ENCODE measurements around the gene SLC16A5.

Gene SLC16A5

GRCh38 chr17:75094871-75095399 is 7.2 kb downstream of the SLC16A5 start:
- ATAC-seq: no peak; the same call in 2 of the 3 replicates
- TF ChIP-seq TSHZ2 (CRISPR knock-in tag; IDR thresholded peaks at IDR 0.05) (no peak), PPARA (CRISPR knock-in tag; IDR thresholded peaks at IDR 0.05; ENCODE audit: borderline replicate concordance) (no peak)
- TF ChIP-seq, protein P1, sequence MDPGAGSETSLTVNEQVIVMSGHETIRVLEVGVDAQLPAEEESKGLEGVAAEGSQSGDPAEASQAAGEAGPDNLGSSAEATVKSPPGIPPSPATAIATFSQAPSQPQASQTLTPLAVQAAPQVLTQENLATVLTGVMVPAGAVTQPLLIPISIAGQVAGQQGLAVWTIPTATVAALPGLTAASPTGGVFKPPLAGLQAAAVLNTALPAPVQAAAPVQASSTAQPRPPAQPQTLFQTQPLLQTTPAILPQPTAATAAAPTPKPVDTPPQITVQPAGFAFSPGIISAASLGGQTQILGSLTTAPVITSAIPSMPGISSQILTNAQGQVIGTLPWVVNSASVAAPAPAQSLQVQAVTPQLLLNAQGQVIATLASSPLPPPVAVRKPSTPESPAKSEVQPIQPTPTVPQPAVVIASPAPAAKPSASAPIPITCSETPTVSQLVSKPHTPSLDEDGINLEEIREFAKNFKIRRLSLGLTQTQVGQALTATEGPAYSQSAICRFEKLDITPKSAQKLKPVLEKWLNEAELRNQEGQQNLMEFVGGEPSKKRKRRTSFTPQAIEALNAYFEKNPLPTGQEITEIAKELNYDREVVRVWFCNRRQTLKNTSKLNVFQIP (CRISPR knock-in tag; IDR thresholded peaks at IDR 0.05; ENCODE audit: borderline replicate concordance, low read depth): no peak

DNA sequence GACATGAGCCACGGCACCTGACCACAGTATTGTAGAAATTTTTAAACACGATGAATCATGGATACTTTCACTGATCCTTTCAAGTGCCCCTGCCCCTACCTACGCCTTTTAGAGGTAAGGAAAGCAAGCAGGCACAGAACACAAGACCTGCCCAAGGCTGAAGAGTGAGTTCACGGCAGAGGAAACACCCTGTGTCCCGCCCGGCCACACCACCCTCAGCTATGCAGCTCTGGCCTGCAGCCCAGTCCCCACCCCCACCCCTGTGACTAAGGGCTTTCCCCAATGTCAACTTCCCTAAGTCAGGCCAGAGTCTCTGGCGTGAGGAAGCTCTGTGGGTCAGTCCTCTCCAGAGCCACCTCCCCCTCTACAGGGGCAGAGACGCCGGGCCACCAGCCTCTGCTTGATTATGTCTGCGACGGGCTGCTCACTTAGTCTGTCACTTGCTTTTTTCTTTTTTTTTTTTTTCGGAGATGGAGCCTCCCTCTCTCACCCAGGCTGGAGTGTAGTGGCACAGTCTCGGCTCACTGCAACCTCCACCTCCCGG is 8.4 kb downstream of the SLC16A5 start:
- TF ChIP-seq CSDC2 (CRISPR knock-in tag; IDR thresholded peaks at IDR 0.05) (no peak), PPARA (CRISPR knock-in tag; IDR thresholded peaks at IDR 0.05; ENCODE audit: borderline replicate concordance) (no peak), ZNF8 (CRISPR knock-in tag; IDR thresholded peaks at IDR 0.05) (no peak), ISL1 (CRISPR knock-in tag; IDR thresholded peaks at IDR 0.05) (no peak), PATZ1 (CRISPR knock-in tag; IDR thresholded peaks at IDR 0.05; ENCODE audit: borderline replicate concordance) (no peak)
- peak; percentile 65 for ATAC-seq

GRCh38 chr17:75097865-75098264 is 10.1 kb downstream of the SLC16A5 start:
- TF ChIP-seq PATZ1 (CRISPR knock-in tag; IDR thresholded peaks at IDR 0.05; ENCODE audit: borderline replicate concordance) (no peak), RARB (CRISPR knock-in tag; IDR thresholded peaks at IDR 0.05) (no peak), ZC3H10 (CRISPR knock-in tag; IDR thresholded peaks at IDR 0.05) (no peak), ZNF8 (CRISPR knock-in tag; IDR thresholded peaks at IDR 0.05) (no peak), SNAI2 (CRISPR knock-in tag; IDR thresholded peaks at IDR 0.05) (no peak), TCF4 (CRISPR knock-in tag; IDR thresholded peaks at IDR 0.05; ENCODE audit: borderline replicate concordance) (no peak)
- TF ChIP-seq, protein P1 (CRISPR knock-in tag; IDR thresholded peaks at IDR 0.05; ENCODE audit: borderline replicate concordance, low read depth): no peak
- TF ChIP-seq, protein P2, sequence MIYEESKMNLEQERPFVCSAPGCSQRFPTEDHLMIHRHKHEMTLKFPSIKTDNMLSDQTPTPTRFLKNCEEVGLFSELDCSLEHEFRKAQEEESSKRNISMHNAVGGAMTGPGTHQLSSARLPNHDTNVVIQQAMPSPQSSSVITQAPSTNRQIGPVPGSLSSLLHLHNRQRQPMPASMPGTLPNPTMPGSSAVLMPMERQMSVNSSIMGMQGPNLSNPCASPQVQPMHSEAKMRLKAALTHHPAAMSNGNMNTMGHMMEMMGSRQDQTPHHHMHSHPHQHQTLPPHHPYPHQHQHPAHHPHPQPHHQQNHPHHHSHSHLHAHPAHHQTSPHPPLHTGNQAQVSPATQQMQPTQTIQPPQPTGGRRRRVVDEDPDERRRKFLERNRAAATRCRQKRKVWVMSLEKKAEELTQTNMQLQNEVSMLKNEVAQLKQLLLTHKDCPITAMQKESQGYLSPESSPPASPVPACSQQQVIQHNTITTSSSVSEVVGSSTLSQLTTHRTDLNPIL (CRISPR knock-in tag; IDR thresholded peaks at IDR 0.05; ENCODE audit: low read depth): no peak
- ATAC-seq: no peak

- ATAC-seq: no peak
- TF ChIP-seq CSDC2 (CRISPR knock-in tag; IDR thresholded peaks at IDR 0.05) (no peak), ARNTL (CRISPR knock-in tag; IDR thresholded peaks at IDR 0.05; ENCODE audit: borderline replicate concordance, low read depth) (no peak), ESRRG (CRISPR knock-in tag; IDR thresholded peaks at IDR 0.05) (no peak), PPARA (CRISPR knock-in tag; IDR thresholded peaks at IDR 0.05; ENCODE audit: borderline replicate concordance) (no peak), ZC3H10 (CRISPR knock-in tag; IDR thresholded peaks at IDR 0.05) (no peak), OSR1 (CRISPR knock-in tag; IDR thresholded peaks at IDR 0.05) (no peak), ZNF565 (CRISPR knock-in tag; conservative IDR thresholded peaks at IDR 0.05; ENCODE audit: low read depth) (no peak), TCF4 (CRISPR knock-in tag; IDR thresholded peaks at IDR 0.05; ENCODE audit: borderline replicate concordance) (no peak), ZFP3 (CRISPR knock-in tag; IDR thresholded peaks at IDR 0.05) (no peak), TOX (CRISPR knock-in tag; IDR thresholded peaks at IDR 0.05; ENCODE audit: borderline replicate concordance) (no peak), ISL1 (CRISPR knock-in tag; IDR thresholded peaks at IDR 0.05) (no peak), ZNF8 (CRISPR knock-in tag; IDR thresholded peaks at IDR 0.05) (no peak), GLIS3 (CRISPR knock-in tag; IDR thresholded peaks at IDR 0.05) (no peak)
- TF ChIP-seq, protein P1 (CRISPR knock-in tag; IDR thresholded peaks at IDR 0.05; ENCODE audit: borderline replicate concordance, low read depth): no peak
- TF ChIP-seq, protein P2 (CRISPR knock-in tag; IDR thresholded peaks at IDR 0.05; ENCODE audit: low read depth): no peak
Observed at GRCh38 chr17:75098861-75099260, 11.1 kb downstream of the SLC16A5 start.

All from SK-N-SH treated with all-trans-retinoic acid at 6 μM for 48 hours (cell line).